HG02642 (cell line): ENCODE results near the gene SHANK1.

Experiments
- ATAC-seq: cut with Tn5 transposase; IDR thresholded peaks from one replicate; pipeline ENCODE4 v1.9.1; 2021; ENCODE audit warnings: mild to moderate bottlenecking; ENCODE audit not compliant: unreplicated experiment, poor library complexity

The SHANK1 gene

GRCh38 chr19:50713556-50714236, 5.9 kb downstream of the SHANK1 start:
- ATAC-seq: no peak

- no peak for ATAC-seq
Measured at GRCh38 chr19:50712833-50713232, 6.8 kb downstream of the SHANK1 start.

- ATAC-seq: no peak
Measured at GRCh38 chr19:50711805-50712204, 7.8 kb downstream of the SHANK1 start.

- no peak for ATAC-seq
Measured at GRCh38 chr19:50711196-50711595, 8.4 kb downstream of the SHANK1 start.

- no peak for ATAC-seq
Measured at GRCh38 chr19:50710612-50711011, 9.0 kb downstream of the SHANK1 start.

- ATAC-seq: no peak
Measured at GRCh38 chr19:50710094-50710493, 9.5 kb downstream of the SHANK1 start.

GRCh38 chr19:50708179-50708879, 11.3 kb downstream of the SHANK1 start:
- ATAC-seq: no peak

GRCh38 chr19:50706387-50706786, 13.2 kb downstream of the SHANK1 start:
- ATAC-seq: no peak

GRCh38 chr19:50705422-50706019, 14.1 kb downstream of the SHANK1 start:
- no peak for ATAC-seq

- no peak for ATAC-seq
Measured at GRCh38 chr19:50703915-50704796, 15.4 kb downstream of the SHANK1 start.

- no peak for ATAC-seq
Measured at GRCh38 chr19:50702871-50703829, 16.5 kb downstream of the SHANK1 start.

GRCh38 chr19:50702158-50702870, 17.3 kb downstream of the SHANK1 start:
- ATAC-seq: no peak

- ATAC-seq: no peak
Measured at GRCh38 chr19:50701367-50701985, 18.1 kb downstream of the SHANK1 start.

GRCh38 chr19:50697414-50698124, 22.0 kb downstream of the SHANK1 start:
- no peak for ATAC-seq

GRCh38 chr19:50696094-50696483, 23.5 kb downstream of the SHANK1 start:
- ATAC-seq: no peak

GRCh38 chr19:50695251-50696093, 24.1 kb downstream of the SHANK1 start:
- no peak for ATAC-seq

GRCh38 chr19:50694815-50695145, 24.8 kb downstream of the SHANK1 start:
- no peak for ATAC-seq
